ENCODE measurements around the gene CLOCK. TPM values are rescaled to one million over a fixed set of nuclear protein-coding genes. Genes with fewer than 3 reads are reported as not detected.

CLOCK gene
- total RNA-seq, 4 donors from 2014 or later, result 18.7 to 30.4 (median 27.0) TPM

DNA sequence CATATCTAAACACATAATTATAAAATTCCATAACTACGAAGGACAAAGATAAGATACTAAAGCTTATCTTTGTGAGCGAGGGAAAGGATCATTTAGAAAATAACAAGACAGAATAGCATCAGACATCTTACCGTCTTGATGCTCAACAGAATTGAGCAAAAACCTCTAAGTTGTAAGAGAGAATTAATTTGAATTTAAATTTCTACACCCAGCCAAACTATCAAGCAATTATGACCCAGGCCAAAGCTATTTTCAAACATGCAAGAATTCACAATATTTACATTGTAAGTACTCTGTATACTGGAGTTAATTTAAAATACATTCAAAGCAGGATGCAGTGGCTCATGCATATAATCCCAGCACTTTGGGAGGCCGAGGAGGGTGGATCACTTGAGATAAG lies 16.5 kb downstream of the CLOCK start:
- DNase-seq (ENCODE audit: low spot score) (no peak), ATAC-seq (ENCODE audit: low FRiP score) (no peak)
- TF ChIP-seq, protein P1, sequence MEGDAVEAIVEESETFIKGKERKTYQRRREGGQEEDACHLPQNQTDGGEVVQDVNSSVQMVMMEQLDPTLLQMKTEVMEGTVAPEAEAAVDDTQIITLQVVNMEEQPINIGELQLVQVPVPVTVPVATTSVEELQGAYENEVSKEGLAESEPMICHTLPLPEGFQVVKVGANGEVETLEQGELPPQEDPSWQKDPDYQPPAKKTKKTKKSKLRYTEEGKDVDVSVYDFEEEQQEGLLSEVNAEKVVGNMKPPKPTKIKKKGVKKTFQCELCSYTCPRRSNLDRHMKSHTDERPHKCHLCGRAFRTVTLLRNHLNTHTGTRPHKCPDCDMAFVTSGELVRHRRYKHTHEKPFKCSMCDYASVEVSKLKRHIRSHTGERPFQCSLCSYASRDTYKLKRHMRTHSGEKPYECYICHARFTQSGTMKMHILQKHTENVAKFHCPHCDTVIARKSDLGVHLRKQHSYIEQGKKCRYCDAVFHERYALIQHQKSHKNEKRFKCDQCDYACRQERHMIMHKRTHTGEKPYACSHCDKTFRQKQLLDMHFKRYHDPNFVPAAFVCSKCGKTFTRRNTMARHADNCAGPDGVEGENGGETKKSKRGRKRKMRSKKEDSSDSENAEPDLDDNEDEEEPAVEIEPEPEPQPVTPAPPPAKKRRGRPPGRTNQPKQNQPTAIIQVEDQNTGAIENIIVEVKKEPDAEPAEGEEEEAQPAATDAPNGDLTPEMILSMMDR (IDR thresholded peaks at IDR 0.05), result no peak

DNA sequence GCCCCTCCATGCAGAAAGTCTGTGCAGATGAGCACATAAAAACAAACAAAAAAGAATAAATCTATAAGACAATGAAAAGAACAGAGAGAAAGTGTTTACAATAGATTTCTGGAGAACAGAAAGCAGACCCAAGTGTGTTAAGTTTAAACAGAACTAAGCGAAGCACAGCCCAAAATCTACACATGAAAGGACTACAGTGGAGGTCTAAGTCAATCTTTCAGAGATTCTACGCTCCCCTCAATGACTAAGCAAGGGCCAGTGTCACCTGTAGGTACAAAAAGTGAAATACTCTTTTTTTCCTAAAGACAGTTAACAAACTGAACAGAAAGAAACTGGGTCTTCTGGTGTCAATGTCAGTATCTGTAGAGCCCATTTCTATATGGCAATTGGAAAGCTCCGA lies 18.2 kb downstream of the CLOCK start:
- ATAC-seq (ENCODE audit: low FRiP score) (no peak), DNase-seq (ENCODE audit: low spot score) (no peak)
- TF ChIP-seq, protein P1 (IDR thresholded peaks at IDR 0.05), result no peak

DNA sequence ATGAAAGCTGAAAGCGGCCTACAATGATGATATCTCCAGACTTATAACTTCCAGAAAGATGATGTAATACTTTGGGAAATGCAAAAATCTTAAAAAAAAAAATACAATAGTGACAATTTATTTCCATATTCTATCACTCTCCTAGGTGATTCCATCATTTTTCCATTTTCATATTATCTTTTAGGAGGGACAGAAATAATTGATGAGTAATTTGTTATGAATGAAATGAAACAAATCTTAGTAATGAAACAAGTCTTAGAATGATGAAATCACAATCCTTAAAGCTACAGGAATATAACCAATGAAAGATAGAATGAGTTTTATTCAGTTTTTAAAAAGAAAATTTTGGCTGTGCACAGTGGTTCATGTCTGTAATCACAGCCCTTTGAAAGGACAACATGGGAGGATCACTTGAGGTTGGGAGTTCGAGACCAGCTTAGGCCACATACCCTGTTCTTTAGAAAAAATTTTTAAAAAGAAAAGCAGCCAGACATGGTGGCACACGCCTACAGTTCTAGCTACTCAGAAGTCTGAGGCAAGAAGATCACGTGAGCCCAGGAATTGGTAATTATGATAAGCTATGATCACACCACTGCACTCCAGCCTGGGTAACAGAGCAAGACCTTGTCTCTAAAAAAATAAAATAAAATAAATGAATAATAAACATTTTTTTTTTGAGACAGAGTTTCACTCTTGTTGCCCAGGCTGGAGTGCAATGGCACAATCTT lies 21.7 kb downstream of the CLOCK start:
- DNase-seq (ENCODE audit: low spot score) (no peak), ATAC-seq (ENCODE audit: low FRiP score) (no peak)
- TF ChIP-seq, protein P1 (IDR thresholded peaks at IDR 0.05), result no peak

DNA sequence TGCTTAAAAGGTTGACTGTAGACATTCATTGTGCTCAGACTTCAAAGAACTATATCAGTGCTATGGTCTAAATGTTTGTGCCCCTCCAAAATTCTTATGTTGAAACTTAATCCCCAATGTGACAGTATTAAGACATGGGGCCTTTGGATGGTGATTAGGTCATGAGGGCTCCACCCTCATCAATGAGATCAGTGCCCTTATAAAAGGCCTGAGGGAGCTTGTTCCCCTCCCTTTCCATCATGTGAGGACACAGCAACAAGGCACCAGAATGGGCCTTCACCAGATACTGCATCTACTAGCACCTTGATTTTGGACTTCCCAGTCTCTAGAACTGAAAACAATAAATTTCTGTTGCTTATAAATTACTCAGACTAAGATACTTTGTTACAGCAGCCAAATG lies 28.3 kb downstream of the CLOCK start:
- no peak for ATAC-seq (ENCODE audit: low FRiP score)
- TF ChIP-seq, protein P1 (IDR thresholded peaks at IDR 0.05), result no peak
- DNase-seq (ENCODE audit: low spot score), result no peak

DNA sequence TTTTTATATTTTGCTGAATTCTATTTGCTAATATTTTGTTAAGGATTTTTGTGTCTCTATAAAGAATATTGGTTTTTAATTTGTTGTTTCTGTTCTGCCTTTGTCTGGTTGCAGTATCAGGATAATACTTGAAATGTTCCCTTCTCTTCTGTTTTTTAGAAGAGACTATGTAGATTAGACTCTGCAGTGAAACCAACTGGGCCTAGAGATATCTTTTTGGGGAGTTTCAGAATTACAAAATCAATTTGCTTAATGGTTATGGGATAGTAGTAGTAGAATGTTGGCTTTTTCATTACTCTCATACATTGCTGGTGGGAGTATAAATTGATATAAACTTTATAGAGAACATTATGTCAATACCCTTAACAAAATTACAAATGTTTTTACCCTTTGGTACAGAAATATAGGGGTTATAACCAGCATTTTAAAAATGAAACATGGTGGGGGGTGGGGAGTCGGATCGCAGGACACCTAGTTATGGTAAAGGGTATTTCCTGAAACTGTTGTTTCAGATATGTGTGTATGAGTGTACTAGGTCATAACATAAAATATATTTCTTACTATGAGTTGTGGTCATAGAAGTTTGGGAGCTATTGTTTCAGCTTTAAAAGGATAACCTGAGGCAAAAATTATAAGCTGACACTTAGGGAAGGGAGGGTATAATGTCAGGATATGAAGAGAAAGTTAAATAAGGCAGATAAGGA lies 29.0 kb downstream of the CLOCK start:
- ATAC-seq (ENCODE audit: low FRiP score) (no peak), DNase-seq (ENCODE audit: low spot score) (no peak)
- TF ChIP-seq, protein P1 (IDR thresholded peaks at IDR 0.05), result no peak

DNA sequence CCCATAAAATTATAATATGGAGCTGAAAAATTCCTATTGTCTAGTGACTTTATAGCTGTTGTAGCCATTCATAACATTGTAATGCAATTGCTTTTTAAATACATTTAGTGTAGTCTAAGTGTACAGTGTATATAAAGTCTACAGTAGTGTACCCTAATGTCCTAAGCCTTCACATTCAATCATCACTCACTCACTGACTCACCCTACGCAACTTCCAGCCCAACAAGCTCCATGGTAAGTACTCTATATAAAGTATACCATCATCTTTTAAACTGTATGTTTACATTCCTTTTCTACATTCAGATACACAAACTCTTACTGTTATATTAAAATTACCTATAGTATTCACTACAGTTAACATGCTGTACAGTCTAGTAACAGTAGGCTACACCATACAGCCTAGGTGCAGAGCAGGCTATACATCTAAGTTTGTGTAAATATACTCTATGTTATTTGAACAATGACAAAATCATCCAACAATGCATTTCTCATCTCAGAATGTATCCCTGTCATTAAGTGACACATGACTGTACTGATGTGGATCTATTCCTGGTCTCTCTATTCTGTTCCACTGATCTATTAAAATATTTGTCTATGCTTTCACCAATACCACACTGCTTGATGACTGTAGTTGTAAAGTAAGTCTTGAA lies 33.7 kb downstream of the CLOCK start:
- DNase-seq (ENCODE audit: low spot score) (no peak), ATAC-seq (ENCODE audit: low FRiP score) (no peak)
- TF ChIP-seq, protein P1 (IDR thresholded peaks at IDR 0.05), result no peak

All from omental fat pad (tissue), 4 donors.